ENCODE measurements around the gene CAGE1.

CAGE1 gene

DNA sequence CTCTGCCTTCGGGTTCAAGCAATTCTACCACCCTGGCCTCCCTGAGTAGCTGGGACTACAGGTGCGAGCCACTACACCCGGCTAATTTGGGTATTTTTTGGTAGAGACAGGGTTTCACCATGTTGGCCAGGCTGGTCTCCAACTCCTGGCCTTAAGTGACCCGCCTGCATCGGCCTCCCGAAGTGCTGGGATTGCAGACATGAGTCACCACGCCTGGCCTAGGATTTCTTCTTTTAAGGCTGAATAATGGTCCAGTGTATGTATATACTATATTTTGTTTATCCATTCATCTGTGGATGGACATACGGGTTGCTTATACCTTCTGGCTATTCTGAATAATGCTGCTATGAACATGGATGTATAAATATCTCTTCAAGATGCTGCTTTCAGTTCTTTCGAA is 17.2 kb upstream of the CAGE1 start:
- no peaks in the 10 kb centered on the region for H3K9me3 ChIP-seq (ENCODE audit: low read length)
- no peak overlapping the region for H3K9ac ChIP-seq (ENCODE audit: low read length)
- H3K27ac ChIP-seq (ENCODE audit: low read depth, low read length): no peak overlapping the region
- no peaks in the 10 kb centered on the region for H3K27me3 ChIP-seq (ENCODE audit: control insufficient read depth in 1 of 2, insufficient read depth in 2 of 2, low read length in 2 of 2)
- no peaks in the 10 kb centered on the region for H3K4me1 ChIP-seq (ENCODE audit: insufficient read depth, low read length)
- H3K36me3 ChIP-seq (ENCODE audit: insufficient read depth, low read length): peaks cover 64% of the 10 kb centered on the region
- no peak overlapping the region for H3K4me3 ChIP-seq (ENCODE audit: low read depth in 1 of 2, low read length in 2 of 2)

- peaks cover 58% of the 10 kb centered on the region for H3K36me3 ChIP-seq (ENCODE audit: insufficient read depth, low read length)
- no peaks in the 10 kb centered on the region for H3K4me1 ChIP-seq (ENCODE audit: insufficient read depth, low read length)
These were observed 15.0 kb upstream of the CAGE1 start for GRCh38 chr6:7404546-7404945.

GRCh38 chr6:7402716-7403115 is 13.2 kb upstream of the CAGE1 start:
- H3K27me3 ChIP-seq (ENCODE audit: control insufficient read depth in 1 of 2, insufficient read depth in 2 of 2, low read length in 2 of 2): no peaks in the 10 kb centered on the region
- no peaks in the 10 kb centered on the region for H3K9me3 ChIP-seq (ENCODE audit: low read length)
- H3K9ac ChIP-seq (ENCODE audit: low read length): no peak overlapping the region
- H3K4me3 ChIP-seq (ENCODE audit: low read depth in 1 of 2, low read length in 2 of 2): no peak overlapping the region
- no peak overlapping the region for H3K27ac ChIP-seq (ENCODE audit: low read depth, low read length)
- no peaks in the 10 kb centered on the region for H3K4me1 ChIP-seq (ENCODE audit: insufficient read depth, low read length)
- H3K36me3 ChIP-seq (ENCODE audit: insufficient read depth, low read length): peaks cover 63% of the 10 kb centered on the region

More at GRCh38 chr6:7404546-7404945, 15.0 kb upstream of the CAGE1 start:
- no peaks in the 10 kb centered on the region for H3K9me3 ChIP-seq (ENCODE audit: low read length)
- no peaks in the 10 kb centered on the region for H3K27me3 ChIP-seq (ENCODE audit: control insufficient read depth in 1 of 2, insufficient read depth in 2 of 2, low read length in 2 of 2)
- H3K27ac ChIP-seq (ENCODE audit: low read depth, low read length): no peak overlapping the region
- H3K4me3 ChIP-seq (ENCODE audit: low read depth in 1 of 2, low read length in 2 of 2): no peak overlapping the region
- H3K9ac ChIP-seq (ENCODE audit: low read length): no peak overlapping the region

DNA sequence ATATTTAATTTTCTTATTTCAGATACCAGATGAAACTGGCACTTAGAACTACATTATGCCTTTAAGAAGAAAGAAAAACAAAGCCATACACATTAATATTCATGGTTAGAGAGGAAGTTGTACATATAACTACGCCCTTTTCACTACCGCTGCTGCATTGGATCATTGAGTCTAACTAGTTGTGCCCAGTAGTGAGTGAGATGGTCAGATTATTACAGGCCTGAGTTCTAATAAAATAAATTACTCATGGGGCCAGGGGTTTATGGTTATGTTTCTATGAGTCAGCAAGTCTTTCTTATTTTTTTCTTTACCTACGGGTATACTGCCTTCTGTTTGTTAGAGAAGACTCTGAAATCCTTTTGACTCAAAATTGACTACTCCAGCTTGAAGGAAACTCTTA is 11.5 kb upstream of the CAGE1 start:
- H3K36me3 ChIP-seq (ENCODE audit: insufficient read depth, low read length): peaks cover 54% of the 10 kb centered on the region
- no peak overlapping the region for H3K9ac ChIP-seq (ENCODE audit: low read length)
- H3K27me3 ChIP-seq (ENCODE audit: control insufficient read depth in 1 of 2, insufficient read depth in 2 of 2, low read length in 2 of 2): no peaks in the 10 kb centered on the region
- no peak overlapping the region for H3K4me3 ChIP-seq (ENCODE audit: low read depth in 1 of 2, low read length in 2 of 2)
- no peaks in the 10 kb centered on the region for H3K9me3 ChIP-seq (ENCODE audit: low read length)
- H3K27ac ChIP-seq (ENCODE audit: low read depth, low read length): no peak overlapping the region
- H3K4me1 ChIP-seq (ENCODE audit: insufficient read depth, low read length): no peaks in the 10 kb centered on the region

- peaks cover 8% of the 10 kb centered on the region for H3K36me3 ChIP-seq (ENCODE audit: insufficient read depth, low read length)
- H3K4me1 ChIP-seq (ENCODE audit: insufficient read depth, low read length): peaks cover 25% of the 10 kb centered on the region
- H3K9me3 ChIP-seq (ENCODE audit: low read length): no peaks in the 10 kb centered on the region
- H3K4me3 ChIP-seq (ENCODE audit: low read depth in 1 of 2, low read length in 2 of 2): no peak overlapping the region
- no peaks in the 10 kb centered on the region for H3K27me3 ChIP-seq (ENCODE audit: control insufficient read depth in 1 of 2, insufficient read depth in 2 of 2, low read length in 2 of 2)
- H3K9ac ChIP-seq (ENCODE audit: low read length): no peak overlapping the region
- H3K27ac ChIP-seq (ENCODE audit: low read depth, low read length): no peak overlapping the region
These were observed 2.9 kb upstream of the CAGE1 start for GRCh38 chr6:7392402-7392801.

DNA sequence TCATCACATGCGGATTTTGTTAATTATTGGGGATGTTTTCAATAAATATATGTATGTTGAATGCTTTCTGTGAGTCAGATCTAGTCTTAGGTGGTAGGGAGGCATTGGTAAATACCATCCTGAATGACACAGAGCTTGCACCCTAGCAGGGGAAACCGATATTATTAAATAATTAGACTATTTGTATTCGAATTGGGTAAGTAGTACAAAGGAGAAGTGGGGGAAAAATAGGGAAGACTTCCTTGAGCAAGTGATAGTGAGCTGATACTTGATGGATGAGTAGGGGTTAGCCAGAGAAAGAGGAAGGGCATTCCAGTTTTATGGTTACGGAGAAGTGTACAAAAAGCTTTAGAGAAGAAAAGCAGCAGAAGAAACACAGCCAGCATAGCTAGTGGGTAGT is 1.6 kb upstream of the CAGE1 start:
- Histone ChIP-seq H3K27ac (ENCODE audit: low read depth, low read length) (no peak overlapping the region), H3K36me3 (ENCODE audit: insufficient read depth, low read length) (peaks cover 2% of the 10 kb centered on the region), H3K4me1 (ENCODE audit: insufficient read depth, low read length) (peaks cover 25% of the 10 kb centered on the region), H3K9ac (ENCODE audit: low read length) (no peak overlapping the region), H3K27me3 (ENCODE audit: control insufficient read depth in 1 of 2, insufficient read depth in 2 of 2, low read length in 2 of 2) (no peaks in the 10 kb centered on the region), H3K4me3 (ENCODE audit: low read depth in 1 of 2, low read length in 2 of 2) (peak overlapping the region in 1 of 2 donors; percentile 96), H3K9me3 (ENCODE audit: low read length) (no peaks in the 10 kb centered on the region)

GRCh38 chr6:7390226-7390878 is 810 bp upstream of the CAGE1 start:
- H3K4me1 ChIP-seq (ENCODE audit: insufficient read depth, low read length): peaks cover 25% of the 10 kb centered on the region
- peak overlapping the region; percentile 41 for H3K9ac ChIP-seq (ENCODE audit: low read length)
- H3K9me3 ChIP-seq (ENCODE audit: low read length): no peaks in the 10 kb centered on the region
- no peaks in the 10 kb centered on the region for H3K27me3 ChIP-seq (ENCODE audit: control insufficient read depth in 1 of 2, insufficient read depth in 2 of 2, low read length in 2 of 2)
- peaks cover 2% of the 10 kb centered on the region for H3K36me3 ChIP-seq (ENCODE audit: insufficient read depth, low read length)
- peak overlapping the region; percentile 76 to 96 for H3K4me3 ChIP-seq (ENCODE audit: low read depth in 1 of 2, low read length in 2 of 2)
- peak overlapping the region; percentile 91 for H3K27ac ChIP-seq (ENCODE audit: low read depth, low read length)

- Histone ChIP-seq H3K4me1 (ENCODE audit: insufficient read depth, low read length) (peaks cover 25% of the 10 kb centered on the region), H3K36me3 (ENCODE audit: insufficient read depth, low read length) (no peaks in the 10 kb centered on the region), H3K27me3 (ENCODE audit: control insufficient read depth in 1 of 2, insufficient read depth in 2 of 2, low read length in 2 of 2) (no peaks in the 10 kb centered on the region), H3K4me3 (ENCODE audit: low read depth in 1 of 2, low read length in 2 of 2) (peak overlapping the region; percentile 76 to 96), H3K9me3 (ENCODE audit: low read length) (no peaks in the 10 kb centered on the region), H3K27ac (ENCODE audit: low read depth, low read length) (peak overlapping the region; percentile 91), H3K9ac (ENCODE audit: low read length) (peak overlapping the region; percentile 41)
These were observed 436 bp downstream of the CAGE1 start for GRCh38 chr6:7389162-7389450.

DNA sequence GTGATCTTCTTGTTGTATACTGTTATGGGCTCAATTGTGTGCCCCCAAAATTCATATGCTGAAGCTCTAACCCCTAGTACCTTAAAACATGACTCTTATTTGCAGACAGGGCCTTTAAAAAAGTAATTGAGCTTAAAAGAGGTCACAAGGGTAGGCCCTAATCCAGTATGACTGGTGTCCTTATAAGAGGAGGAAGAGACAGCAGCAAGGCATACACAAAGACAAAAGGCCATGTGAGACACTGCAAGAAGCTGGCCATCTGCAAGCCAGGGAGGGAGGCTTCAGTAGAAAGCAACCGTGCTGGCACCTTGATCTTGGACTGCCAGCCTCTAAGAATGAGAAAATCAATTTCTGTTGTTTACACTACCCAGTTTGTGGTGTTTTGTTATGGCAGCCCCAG is 8.4 kb downstream of the CAGE1 start:
- H3K9me3 ChIP-seq (ENCODE audit: low read length): no peaks in the 10 kb centered on the region
- H3K4me1 ChIP-seq (ENCODE audit: insufficient read depth, low read length): no peaks in the 10 kb centered on the region
- H3K36me3 ChIP-seq (ENCODE audit: insufficient read depth, low read length): no peaks in the 10 kb centered on the region
- H3K4me3 ChIP-seq (ENCODE audit: low read depth in 1 of 2, low read length in 2 of 2): no peak overlapping the region
- H3K9ac ChIP-seq (ENCODE audit: low read length): no peak overlapping the region
- H3K27ac ChIP-seq (ENCODE audit: low read depth, low read length): no peak overlapping the region
- no peaks in the 10 kb centered on the region for H3K27me3 ChIP-seq (ENCODE audit: control insufficient read depth in 1 of 2, insufficient read depth in 2 of 2, low read length in 2 of 2)

DNA sequence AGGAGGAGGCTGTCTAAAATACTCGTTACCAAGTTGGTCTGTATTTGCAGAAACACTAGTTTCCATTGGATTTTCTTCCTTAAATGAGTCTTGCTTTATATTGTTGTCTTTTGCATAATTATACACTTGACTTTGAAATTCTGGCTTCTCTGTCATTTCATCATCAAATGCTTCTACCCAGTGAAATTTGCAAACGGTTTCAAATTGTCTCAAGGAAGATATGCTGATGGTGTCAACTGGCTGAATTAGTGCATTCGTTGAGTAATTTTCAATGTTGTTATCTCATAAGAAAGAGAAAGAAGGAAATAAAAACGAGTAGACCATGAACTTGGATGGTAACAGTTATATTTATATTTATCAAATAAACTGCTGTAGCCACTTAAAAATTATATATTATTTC is 10.8 kb downstream of the CAGE1 start:
- no peak overlapping the region for H3K27ac ChIP-seq (ENCODE audit: low read depth, low read length)
- no peak overlapping the region for H3K9ac ChIP-seq (ENCODE audit: low read length)
- H3K4me3 ChIP-seq (ENCODE audit: low read depth in 1 of 2, low read length in 2 of 2): no peak overlapping the region
- no peaks in the 10 kb centered on the region for H3K27me3 ChIP-seq (ENCODE audit: control insufficient read depth in 1 of 2, insufficient read depth in 2 of 2, low read length in 2 of 2)
- H3K36me3 ChIP-seq (ENCODE audit: insufficient read depth, low read length): no peaks in the 10 kb centered on the region
- H3K9me3 ChIP-seq (ENCODE audit: low read length): no peaks in the 10 kb centered on the region
- H3K4me1 ChIP-seq (ENCODE audit: insufficient read depth, low read length): no peaks in the 10 kb centered on the region

DNA sequence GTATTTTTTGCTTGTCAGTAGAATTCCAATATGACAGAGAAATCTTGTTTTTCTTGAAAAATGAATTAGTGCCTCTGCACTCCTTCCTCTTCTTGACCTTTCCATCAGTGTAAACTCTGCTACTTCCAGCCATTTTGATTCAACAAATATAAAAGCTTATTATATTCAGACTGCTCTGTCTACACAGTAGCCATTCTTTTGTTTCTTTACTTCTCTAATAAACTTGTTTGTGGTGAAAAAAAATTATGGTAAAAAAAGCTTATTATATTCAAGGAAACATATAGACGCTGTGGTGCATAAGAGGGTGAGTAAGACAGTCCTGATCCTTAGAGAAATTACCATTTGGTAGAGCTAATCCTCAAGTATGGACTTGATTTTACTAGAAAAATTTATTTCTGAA is 11.6 kb downstream of the CAGE1 start:
- no peaks in the 10 kb centered on the region for H3K4me1 ChIP-seq (ENCODE audit: insufficient read depth, low read length)
- no peak overlapping the region for H3K27ac ChIP-seq (ENCODE audit: low read depth, low read length)
- H3K9me3 ChIP-seq (ENCODE audit: low read length): no peaks in the 10 kb centered on the region
- H3K9ac ChIP-seq (ENCODE audit: low read length): no peak overlapping the region
- no peak overlapping the region for H3K4me3 ChIP-seq (ENCODE audit: low read depth in 1 of 2, low read length in 2 of 2)
- no peaks in the 10 kb centered on the region for H3K36me3 ChIP-seq (ENCODE audit: insufficient read depth, low read length)
- no peaks in the 10 kb centered on the region for H3K27me3 ChIP-seq (ENCODE audit: control insufficient read depth in 1 of 2, insufficient read depth in 2 of 2, low read length in 2 of 2)

DNA sequence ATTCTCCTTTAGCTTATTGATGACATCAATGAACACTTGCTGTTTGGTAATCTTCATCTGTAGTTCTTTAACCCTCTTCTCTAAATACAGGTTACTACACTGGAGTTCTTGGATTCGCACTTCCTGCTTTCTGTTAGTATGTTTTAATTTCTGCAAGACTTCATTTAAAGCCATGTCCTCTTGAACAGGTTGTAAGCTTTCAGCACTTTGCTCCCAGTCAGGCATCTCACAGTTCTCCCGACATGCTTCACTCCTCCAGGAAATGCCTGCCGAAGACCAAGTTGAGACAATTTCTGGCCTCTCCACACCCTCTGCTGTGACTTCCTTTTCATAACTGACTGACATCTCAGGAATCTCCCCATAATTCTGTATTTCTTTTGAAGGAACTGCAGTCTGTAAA is 15.8 kb downstream of the CAGE1 start:
- H3K9ac ChIP-seq (ENCODE audit: low read length): no peak overlapping the region
- H3K27me3 ChIP-seq (ENCODE audit: control insufficient read depth in 1 of 2, insufficient read depth in 2 of 2, low read length in 2 of 2): no peaks in the 10 kb centered on the region
- H3K4me1 ChIP-seq (ENCODE audit: insufficient read depth, low read length): no peaks in the 10 kb centered on the region
- no peaks in the 10 kb centered on the region for H3K9me3 ChIP-seq (ENCODE audit: low read length)
- no peak overlapping the region for H3K27ac ChIP-seq (ENCODE audit: low read depth, low read length)
- H3K36me3 ChIP-seq (ENCODE audit: insufficient read depth, low read length): no peaks in the 10 kb centered on the region
- H3K4me3 ChIP-seq (ENCODE audit: low read depth in 1 of 2, low read length in 2 of 2): no peak overlapping the region
